ENCODE results near the gene C1orf174.
"Not testable (repeated sequence)": the region's sequence is repeated elsewhere in the genome, so short reads cannot be mapped to it uniquely, and the experiment has no call there.

The C1orf174 gene

DNA sequence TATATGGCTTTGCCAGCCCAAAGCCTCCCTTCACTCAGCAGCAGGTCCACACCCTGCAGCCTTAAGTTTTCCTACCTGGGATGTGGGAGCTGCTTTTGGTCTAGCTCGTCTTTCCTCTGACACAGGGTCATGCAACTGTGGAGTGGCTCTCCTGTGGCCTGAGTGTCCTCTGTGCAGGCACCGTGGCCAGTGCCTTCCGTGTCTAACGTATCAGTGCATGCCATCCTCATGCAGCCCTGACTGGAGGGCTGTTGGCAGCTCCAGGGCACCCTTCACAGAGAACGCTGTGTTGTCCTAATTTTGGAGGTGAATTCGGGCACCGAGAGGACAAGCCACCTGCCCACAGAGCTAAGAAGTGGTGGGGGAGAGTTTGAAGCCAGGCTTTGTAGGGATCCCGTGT, 25.7 kb upstream of the C1orf174 start:
- no peak for DNase-seq (ENCODE audit: low spot score)

GRCh38 chr1:3925256-3925655, 25.2 kb upstream of the C1orf174 start:
- DNase-seq (ENCODE audit: low spot score) = no peak

DNA sequence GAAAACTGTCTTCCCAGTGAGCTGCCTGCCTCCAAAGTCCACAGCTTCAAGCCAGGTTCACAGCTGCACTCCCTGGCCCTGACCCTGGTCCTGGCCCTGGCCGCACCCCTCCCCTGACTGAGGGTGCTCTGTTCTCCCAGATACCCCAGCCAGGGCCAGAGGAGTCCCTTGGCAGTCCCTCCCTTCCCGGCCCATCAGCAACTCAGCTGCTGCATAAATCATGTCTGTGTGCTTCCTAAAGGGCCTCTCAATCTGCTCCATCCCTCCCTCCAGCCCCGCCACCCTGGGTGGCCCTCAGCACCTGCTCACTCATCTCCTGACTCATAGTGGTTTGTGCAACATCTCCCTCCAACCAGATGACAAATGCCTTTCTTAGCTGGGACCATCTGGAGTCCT, 24.8 kb upstream of the C1orf174 start:
- no peak for DNase-seq (ENCODE audit: low spot score)

DNA sequence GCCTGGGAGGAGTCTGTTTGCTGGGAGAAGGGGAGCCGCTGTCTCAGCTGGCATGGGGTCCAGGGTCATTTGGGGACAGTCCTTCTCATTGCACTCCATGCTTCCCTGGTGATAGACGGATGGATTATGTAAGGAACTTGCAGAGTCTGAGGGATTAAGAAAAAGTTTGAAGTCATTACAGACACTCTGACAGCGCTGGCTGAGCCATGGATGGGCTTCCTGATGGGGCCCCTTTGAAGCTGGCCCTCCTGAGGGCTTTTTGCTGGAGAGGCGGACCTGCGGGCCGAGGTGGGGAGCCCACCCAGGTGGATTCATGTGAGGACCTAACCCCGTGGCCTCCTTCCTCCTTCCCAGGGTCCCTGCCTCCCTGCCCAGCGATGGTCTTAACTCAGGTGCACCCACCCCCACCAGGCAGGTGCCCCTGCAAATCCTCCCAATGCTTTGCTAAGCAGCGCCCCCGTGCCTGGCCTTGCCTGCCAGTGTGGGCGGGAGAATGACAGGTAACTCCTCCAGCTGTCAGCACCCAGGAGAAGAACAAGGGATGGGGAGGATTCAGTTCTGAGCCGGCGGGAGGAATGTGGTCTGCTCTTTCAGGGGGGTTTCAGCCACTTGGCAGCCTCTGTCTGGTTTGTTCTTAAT, 24.2 kb upstream of the C1orf174 start:
- DNase-seq (ENCODE audit: low spot score) = no peak

- DNase-seq (ENCODE audit: low spot score) = no peak
Observed at GRCh38 chr1:3923378-3924185, 23.5 kb upstream of the C1orf174 start.

- DNase-seq (ENCODE audit: low spot score) = no peak
Observed at GRCh38 chr1:3922851-3923250, 22.8 kb upstream of the C1orf174 start.

DNA sequence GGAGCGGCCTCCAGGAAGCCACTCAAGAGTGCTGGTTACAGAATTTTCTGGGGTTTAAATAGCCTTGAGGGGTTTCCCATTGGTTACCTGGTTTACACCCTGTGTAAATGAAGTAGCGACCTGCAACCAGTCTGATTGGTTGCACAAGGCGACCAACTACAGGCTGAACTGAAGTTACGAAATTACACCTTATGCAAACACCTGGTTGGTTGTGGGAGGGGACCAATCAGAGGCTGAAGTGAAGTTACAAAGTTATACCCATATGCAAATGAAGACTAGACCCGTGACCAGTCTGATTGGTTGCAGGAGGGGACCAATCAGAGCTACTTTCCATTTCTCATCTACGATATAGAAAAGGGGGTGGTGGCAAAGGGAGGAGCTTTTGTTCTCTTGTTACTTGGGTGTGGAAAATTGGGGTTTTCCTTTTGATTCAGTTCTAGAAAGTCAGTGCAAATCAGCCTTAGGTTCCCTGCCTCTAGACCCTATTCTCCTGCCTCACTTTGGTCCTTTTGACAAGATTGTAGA, 22.2 kb upstream of the C1orf174 start:
- no peak for DNase-seq (ENCODE audit: low spot score)

- DNase-seq (ENCODE audit: low spot score) = no peak
Observed at GRCh38 chr1:3921765-3922164, 21.7 kb upstream of the C1orf174 start.

DNA sequence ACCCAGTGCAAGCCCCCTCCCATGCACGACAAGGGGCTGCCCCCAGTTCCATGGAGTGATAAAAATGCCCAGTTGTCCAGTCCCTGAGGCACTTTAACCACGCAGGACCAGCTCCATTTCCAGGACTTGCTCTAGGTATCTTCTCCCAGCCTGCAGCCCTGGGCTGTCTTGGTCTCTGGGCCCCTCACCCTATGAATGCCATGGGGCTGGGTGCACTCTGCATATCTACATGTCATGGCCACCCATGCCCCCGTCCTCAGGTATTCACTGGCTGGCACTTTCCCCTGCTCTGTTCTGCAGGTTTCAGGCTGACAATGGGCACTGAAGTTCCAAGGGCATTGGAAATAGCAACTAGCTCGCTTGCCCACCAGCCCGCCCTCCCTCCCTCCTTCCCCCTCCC, 19.6 kb upstream of the C1orf174 start:
- no peak for DNase-seq (ENCODE audit: low spot score)

DNA sequence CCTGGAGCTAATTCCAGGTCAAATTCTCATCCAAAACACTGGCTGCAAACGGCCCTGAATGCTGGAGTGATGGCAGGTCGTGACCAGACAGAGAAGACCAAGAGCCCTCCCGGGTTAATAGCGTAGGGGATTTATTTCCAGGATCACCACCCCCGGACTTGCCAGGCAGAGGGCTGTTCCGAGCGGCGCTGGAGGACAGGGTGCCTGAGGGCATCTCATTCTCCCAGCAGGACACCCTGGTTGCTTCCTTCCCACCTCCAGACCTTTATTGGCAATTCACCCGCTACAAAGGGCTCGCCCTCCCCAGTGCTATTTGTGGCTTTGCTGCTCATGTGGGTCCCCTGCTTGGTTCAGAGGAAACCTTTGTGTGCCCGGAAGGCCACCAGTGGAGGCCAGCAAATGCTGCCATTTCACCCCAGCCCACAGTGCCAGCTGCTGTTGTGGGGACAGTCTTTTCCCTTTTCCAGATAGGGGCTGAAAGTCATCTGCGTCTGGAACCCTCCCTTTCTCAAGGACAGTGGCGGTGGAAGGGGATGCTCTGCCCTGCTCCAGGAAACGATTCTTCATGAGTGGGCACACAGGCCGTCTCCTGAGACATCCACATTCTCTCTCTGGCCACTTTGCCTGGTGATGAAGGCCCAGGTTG, 19.0 kb upstream of the C1orf174 start:
- no peak for DNase-seq (ENCODE audit: low spot score)

GRCh38 chr1:3918359-3918758, 18.3 kb upstream of the C1orf174 start:
- DNase-seq (ENCODE audit: low spot score) = not testable (repeated sequence)

GRCh38 chr1:3917761-3918160, 17.7 kb upstream of the C1orf174 start:
- DNase-seq (ENCODE audit: low spot score) = no peak

DNA sequence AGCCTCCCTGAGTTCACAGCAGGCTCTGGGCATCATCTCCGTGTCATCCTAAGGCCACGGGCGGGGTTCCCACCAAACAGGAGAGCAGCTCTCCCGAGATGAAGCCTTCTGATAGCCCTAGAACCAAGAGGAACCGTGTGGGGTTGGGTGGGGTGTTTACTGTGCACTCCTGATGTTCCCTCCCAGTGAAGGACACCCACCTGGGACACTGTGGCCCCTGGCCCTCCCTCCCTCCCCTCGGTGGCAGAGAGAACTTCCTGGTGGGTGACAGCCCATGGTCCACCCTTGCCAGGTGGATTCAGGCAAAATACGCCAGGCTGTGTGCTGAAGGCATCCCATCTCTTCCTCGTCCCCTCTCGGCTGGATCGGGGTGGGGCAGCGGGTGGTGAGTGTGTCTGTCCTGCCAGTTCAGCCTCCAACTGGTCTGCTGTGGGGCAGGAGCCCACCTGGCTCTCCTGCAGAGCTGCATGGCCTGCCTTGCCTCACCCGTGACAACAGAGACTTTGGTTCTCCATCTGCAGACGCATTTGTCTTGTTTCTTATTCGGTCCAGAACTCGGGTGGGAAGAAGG, 15.6 kb upstream of the C1orf174 start:
- no peak for DNase-seq (ENCODE audit: low spot score)

GRCh38 chr1:3914911-3915310, 14.8 kb upstream of the C1orf174 start:
- no peak for DNase-seq (ENCODE audit: low spot score)

DNA sequence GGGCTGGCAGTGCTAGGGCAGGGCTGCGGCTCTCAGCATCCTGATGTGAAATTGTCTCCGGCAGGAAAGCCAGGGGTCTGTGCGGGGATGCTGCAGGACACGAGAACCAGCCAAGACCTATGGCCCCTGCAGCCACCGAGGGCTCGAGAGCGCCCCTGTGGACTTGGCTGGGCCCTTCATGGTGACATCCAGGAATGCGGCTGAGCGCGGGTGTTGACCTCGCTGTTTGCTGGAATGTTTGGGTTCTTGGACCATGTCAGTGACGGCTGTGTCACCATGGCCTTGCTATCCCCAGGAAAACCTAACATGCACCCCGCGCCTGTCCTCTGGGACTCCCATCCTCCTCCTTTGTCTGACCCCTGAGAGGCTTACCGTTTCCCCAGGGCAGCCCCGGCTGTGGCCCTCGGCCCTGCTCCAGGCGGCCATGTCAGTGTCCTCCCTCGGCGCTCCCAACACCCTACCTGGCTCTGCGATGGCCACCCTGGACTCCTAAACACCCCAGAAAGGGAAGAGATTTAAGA, 14.3 kb upstream of the C1orf174 start:
- no peak for DNase-seq (ENCODE audit: low spot score)

DNA sequence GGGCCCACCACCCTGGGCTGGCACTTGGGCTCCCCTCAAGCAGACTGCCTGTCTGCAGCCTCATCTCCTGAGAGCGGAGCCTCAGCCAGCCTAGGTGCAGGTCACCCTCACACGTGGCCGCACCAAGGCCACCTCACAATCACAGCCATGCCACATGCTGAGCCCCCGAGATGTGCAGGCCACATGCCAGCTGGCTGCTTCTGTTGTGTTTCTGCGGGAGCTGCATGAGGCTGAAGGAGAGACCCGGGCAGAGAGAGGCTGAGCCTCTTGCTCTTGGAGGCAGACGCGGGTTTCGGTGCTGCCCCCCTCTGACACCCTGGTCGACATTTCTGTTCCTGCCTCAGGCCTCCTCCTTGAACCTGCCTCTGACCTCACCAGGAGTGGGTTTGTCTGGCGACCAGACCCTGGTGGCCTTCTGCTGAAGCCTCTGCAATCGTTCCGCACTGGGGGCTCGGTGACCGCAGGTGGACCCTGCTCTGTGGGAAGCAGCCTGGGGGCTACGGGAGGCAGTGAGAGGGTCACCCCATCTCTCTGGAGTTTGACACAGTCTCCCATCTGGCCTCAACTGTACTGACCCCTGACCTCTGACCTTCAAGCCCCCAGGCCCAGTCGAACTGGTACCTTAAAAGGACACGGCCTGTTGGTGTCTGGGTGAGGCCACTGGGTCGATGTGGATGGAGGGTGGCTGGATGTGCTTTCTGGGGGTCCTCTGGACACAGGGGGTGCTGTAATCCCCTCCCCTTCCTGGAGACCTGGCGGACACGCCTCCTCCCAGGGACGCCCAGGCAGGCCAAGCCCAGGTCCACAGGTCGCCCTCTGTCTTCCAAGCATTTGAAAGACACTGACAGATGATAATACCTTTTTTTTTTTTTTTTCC, 13.0 kb upstream of the C1orf174 start:
- no peak for DNase-seq (ENCODE audit: low spot score)

GRCh38 chr1:3911981-3912808, 12.1 kb upstream of the C1orf174 start:
- no peak for DNase-seq (ENCODE audit: low spot score)

DNA sequence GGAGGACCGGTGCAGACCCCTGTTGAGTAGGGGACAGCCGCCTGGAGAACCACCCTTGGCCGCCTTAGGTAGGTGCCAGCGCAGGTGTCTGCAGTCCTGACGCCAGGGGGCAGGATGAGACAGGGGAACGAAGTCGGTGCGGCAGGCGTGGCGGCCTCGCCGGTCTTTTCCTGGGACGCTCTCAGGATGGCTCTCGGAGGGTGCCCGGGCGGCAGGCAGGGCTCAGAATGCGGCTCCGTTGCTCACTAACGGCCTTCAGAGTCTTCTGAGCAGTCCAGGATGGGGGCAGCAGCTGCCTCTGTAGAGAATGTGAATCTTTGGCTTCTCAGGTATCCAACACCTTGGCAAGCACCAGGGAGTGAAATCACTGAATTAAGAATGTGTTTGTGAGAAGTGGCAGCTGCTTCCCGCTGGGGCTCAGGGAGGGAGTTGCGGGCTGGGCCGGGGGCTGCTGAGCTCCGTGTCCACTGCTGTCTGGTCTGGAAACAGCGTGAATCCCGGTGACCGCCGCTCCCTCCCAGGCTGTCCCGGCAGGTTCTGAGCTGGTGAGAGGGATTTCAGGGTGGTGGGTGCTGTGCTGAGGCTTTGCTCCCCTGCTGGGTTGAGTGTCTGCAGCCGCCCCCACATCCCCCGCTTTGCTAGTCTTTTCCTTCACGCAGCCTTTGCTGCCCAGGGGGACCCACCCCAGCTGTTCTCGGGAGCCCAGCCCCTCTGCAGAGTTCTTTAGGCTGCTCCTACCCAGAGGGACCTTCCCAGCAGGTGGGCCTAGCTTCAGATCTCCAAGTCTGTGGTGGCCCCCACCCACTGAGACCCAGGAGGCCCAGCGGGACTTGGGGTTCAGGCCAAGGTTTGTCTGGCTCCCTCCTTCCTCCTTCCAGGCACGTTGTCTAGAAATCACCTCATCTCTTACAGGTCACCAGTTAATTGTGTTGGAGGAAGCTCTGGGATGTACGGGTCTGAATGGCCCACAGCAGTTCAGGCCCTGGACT, 11.1 kb upstream of the C1orf174 start:
- DNase-seq (ENCODE audit: low spot score) = peak; percentile 76

- no peak for DNase-seq (ENCODE audit: low spot score)
Observed at GRCh38 chr1:3910049-3910731, 10.1 kb upstream of the C1orf174 start.
